Duodenal mucosa (tissue), 2 donors: Measurements from ENCODE around the gene UBE2E1.
A peak's percentile ranks its signal among the peaks of the same experiment; 100 is the strongest.

Experiments used
- H3K27ac ChIP-seq: one replicate; pipeline ENCODE4 v1.7.0; 2013; ENCODE audit warnings: low read depth, low read length
- H3K27me3 ChIP-seq, 2 donors: one replicate each; pipeline ENCODE4 v1.7.0; 2013; ENCODE audit warnings: low read length in 2 of 2, control low read depth in 1 of 2; ENCODE audit not compliant: insufficient read depth in 2 of 2, control insufficient read depth in 1 of 2
- H3K36me3 ChIP-seq, 2 donors: one replicate each; pipeline ENCODE4 v1.7.0; 2013; ENCODE audit warnings: low read length in 2 of 2, control low read depth in 1 of 2; ENCODE audit not compliant: insufficient read depth in 2 of 2, control insufficient read depth in 1 of 2
- H3K4me1 ChIP-seq, 2 donors: one replicate each; pipeline ENCODE4 v1.7.0; 2013; ENCODE audit warnings: low read length in 2 of 2, control low read depth in 1 of 2; ENCODE audit not compliant: insufficient read depth in 2 of 2, control insufficient read depth in 1 of 2
- H3K4me3 ChIP-seq, 2 donors: one replicate each; pipeline ENCODE4 v1.7.0; 2013; ENCODE audit warnings: low read length in 2 of 2, low read depth in 1 of 2
- H3K9ac ChIP-seq, 2 donors: one replicate each; pipeline ENCODE4 v1.7.0; 2013; ENCODE audit warnings: low read length in 2 of 2, low read depth in 1 of 2
- H3K9me3 ChIP-seq, 2 donors: one replicate each; pipeline ENCODE4 v1.7.0; 2013; ENCODE audit warnings: low read length in 2 of 2, control low read depth in 1 of 2; ENCODE audit not compliant: control insufficient read depth in 1 of 2

UBE2E1 gene

GRCh38 chr3:23805633-23806533 lies at the start of gene UBE2E1:
Gene UBE2E1, plus strand, starts transcription at chr3:23805955. Its CDS starts 1,315 bp downstream, at chr3:23807270.
- Histone ChIP-seq H3K4me1 (peaks cover 22 to 37% of the 10 kb centered on the region in 2 donors), H3K27ac (peak within 1 kb of the TSS; percentile 51), H3K4me3 (peak within 1 kb of the TSS; percentile 77 to 79), H3K9me3 (no peaks in the 10 kb centered on the region), H3K27me3 (no peaks in the 10 kb centered on the region), H3K36me3 (no peaks in the 10 kb centered on the region), H3K9ac (peak within 1 kb of the TSS; percentile 51 to 68)

- no peaks in the 10 kb centered on the region for H3K27me3 ChIP-seq
- H3K9me3 ChIP-seq: no peaks in the 10 kb centered on the region
- no peaks in the 10 kb centered on the region for H3K4me1 ChIP-seq
- no peaks in the 10 kb centered on the region for H3K36me3 ChIP-seq
- H3K27ac ChIP-seq: no peak overlapping the region
- no peak overlapping the region for H3K4me3 ChIP-seq
- H3K9ac ChIP-seq: no peak overlapping the region
Observed at GRCh38 chr3:23756206-23756840, 49.4 kb upstream of the UBE2E1 start.

GRCh38 chr3:23758253-23758838 lies 47.4 kb upstream of the UBE2E1 start:
- Histone ChIP-seq H3K36me3 (no peaks in the 10 kb centered on the region), H3K9ac (no peak overlapping the region)

GRCh38 chr3:23760325-23760724 lies 45.4 kb upstream of the UBE2E1 start:
- no peaks in the 10 kb centered on the region for H3K9me3 ChIP-seq
- peaks cover 0 to 6% of the 10 kb centered on the region in 2 donors for H3K4me1 ChIP-seq
- no peaks in the 10 kb centered on the region for H3K27me3 ChIP-seq
- H3K4me3 ChIP-seq: no peak overlapping the region
- no peak overlapping the region for H3K9ac ChIP-seq
- no peak overlapping the region for H3K27ac ChIP-seq
- no peaks in the 10 kb centered on the region for H3K36me3 ChIP-seq

More at GRCh38 chr3:23758253-23758838, 47.4 kb upstream of the UBE2E1 start:
- no peaks in the 10 kb centered on the region for H3K9me3 ChIP-seq
- no peak overlapping the region for H3K27ac ChIP-seq
- peaks cover 0 to 6% of the 10 kb centered on the region in 2 donors for H3K4me1 ChIP-seq
- no peak overlapping the region for H3K4me3 ChIP-seq
- H3K27me3 ChIP-seq: no peaks in the 10 kb centered on the region

GRCh38 chr3:23760871-23761373 lies 44.8 kb upstream of the UBE2E1 start:
- peaks cover 0 to 6% of the 10 kb centered on the region in 2 donors for H3K4me1 ChIP-seq

GRCh38 chr3:23761440-23761896 lies 44.3 kb upstream of the UBE2E1 start:
- Histone ChIP-seq H3K9me3 (no peaks in the 10 kb centered on the region), H3K36me3 (no peaks in the 10 kb centered on the region), H3K27ac (no peak overlapping the region), H3K27me3 (no peaks in the 10 kb centered on the region), H3K9ac (no peak overlapping the region), H3K4me3 (no peak overlapping the region), H3K4me1 (peaks cover 0 to 6% of the 10 kb centered on the region in 2 donors)

More at GRCh38 chr3:23760871-23761373, 44.8 kb upstream of the UBE2E1 start:
- no peak overlapping the region for H3K27ac ChIP-seq
- no peaks in the 10 kb centered on the region for H3K27me3 ChIP-seq
- H3K4me3 ChIP-seq: no peak overlapping the region
- H3K9ac ChIP-seq: no peak overlapping the region
- no peaks in the 10 kb centered on the region for H3K9me3 ChIP-seq
- H3K36me3 ChIP-seq: no peaks in the 10 kb centered on the region

- Histone ChIP-seq H3K36me3 (no peaks in the 10 kb centered on the region), H3K27me3 (no peaks in the 10 kb centered on the region), H3K9me3 (no peaks in the 10 kb centered on the region), H3K4me1 (peaks cover 0 to 6% of the 10 kb centered on the region in 2 donors), H3K27ac (no peak overlapping the region), H3K9ac (no peak overlapping the region), H3K4me3 (peak overlapping the region in 1 of 2 donors; percentile 28)
Observed at GRCh38 chr3:23762214-23762613, 43.5 kb upstream of the UBE2E1 start.

- H3K27ac ChIP-seq: no peak overlapping the region
Observed at GRCh38 chr3:23762759-23763477, 42.8 kb upstream of the UBE2E1 start.

GRCh38 chr3:23764407-23764806 lies 41.3 kb upstream of the UBE2E1 start:
- H3K4me3 ChIP-seq: no peak overlapping the region
- no peak overlapping the region for H3K9ac ChIP-seq
- H3K9me3 ChIP-seq: no peaks in the 10 kb centered on the region
- H3K36me3 ChIP-seq: no peaks in the 10 kb centered on the region
- H3K27ac ChIP-seq: no peak overlapping the region
- no peaks in the 10 kb centered on the region for H3K27me3 ChIP-seq
- H3K4me1 ChIP-seq: peaks cover 0 to 6% of the 10 kb centered on the region in 2 donors

More at GRCh38 chr3:23762759-23763477, 42.8 kb upstream of the UBE2E1 start:
- peaks cover 0 to 6% of the 10 kb centered on the region in 2 donors for H3K4me1 ChIP-seq
- peak overlapping the region; percentile 28 to 38 for H3K4me3 ChIP-seq
- no peaks in the 10 kb centered on the region for H3K36me3 ChIP-seq
- H3K27me3 ChIP-seq: no peaks in the 10 kb centered on the region
- H3K9ac ChIP-seq: no peak overlapping the region
- no peaks in the 10 kb centered on the region for H3K9me3 ChIP-seq
